Duodenal mucosa (tissue), 2 donors: ENCODE measurements around the gene SYNPR.

ENCODE experiments used
- H3K27ac ChIP-seq: one replicate; pipeline ENCODE4 v1.7.0; 2013; ENCODE audit warnings: low read depth, low read length
- H3K27me3 ChIP-seq, 2 donors: one replicate each; pipeline ENCODE4 v1.7.0; 2013; ENCODE audit warnings: low read length in 2 of 2, control low read depth in 1 of 2; ENCODE audit not compliant: insufficient read depth in 2 of 2, control insufficient read depth in 1 of 2
- H3K36me3 ChIP-seq, 2 donors: one replicate each; pipeline ENCODE4 v1.7.0; 2013; ENCODE audit warnings: low read length in 2 of 2, control low read depth in 1 of 2; ENCODE audit not compliant: insufficient read depth in 2 of 2, control insufficient read depth in 1 of 2
- H3K4me1 ChIP-seq, 2 donors: one replicate each; pipeline ENCODE4 v1.7.0; 2013; ENCODE audit warnings: low read length in 2 of 2, control low read depth in 1 of 2; ENCODE audit not compliant: insufficient read depth in 2 of 2, control insufficient read depth in 1 of 2
- H3K4me3 ChIP-seq, 2 donors: one replicate each; pipeline ENCODE4 v1.7.0; 2013; ENCODE audit warnings: low read length in 2 of 2, low read depth in 1 of 2
- H3K9ac ChIP-seq, 2 donors: one replicate each; pipeline ENCODE4 v1.7.0; 2013; ENCODE audit warnings: low read length in 2 of 2, low read depth in 1 of 2
- H3K9me3 ChIP-seq, 2 donors: one replicate each; pipeline ENCODE4 v1.7.0; 2013; ENCODE audit warnings: low read length in 2 of 2, control low read depth in 1 of 2; ENCODE audit not compliant: control insufficient read depth in 1 of 2

Gene SYNPR

DNA sequence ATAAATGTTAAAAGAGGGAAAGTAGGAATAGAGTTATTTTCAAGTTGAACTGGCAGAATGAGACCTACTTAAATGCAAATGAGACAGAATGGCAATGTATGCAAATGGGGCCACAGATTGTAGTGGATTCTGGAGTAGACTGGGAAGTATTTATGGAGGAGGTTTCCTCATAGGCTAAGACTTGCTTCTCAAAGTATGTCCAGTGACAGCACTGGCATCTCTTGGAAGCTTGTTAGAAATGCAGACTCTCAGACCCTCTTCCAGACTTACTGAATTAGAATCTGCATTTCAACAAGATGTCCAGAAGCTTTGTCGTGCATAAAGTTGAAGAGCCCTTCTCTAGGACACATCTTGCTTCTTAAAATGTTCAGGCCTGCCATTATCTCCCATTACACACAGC lies 306.6 kb downstream of the SYNPR start:
- H3K27me3 ChIP-seq: no peaks in the 10 kb centered on the region
- peaks cover 4 to 8% of the 10 kb centered on the region in 2 donors for H3K9me3 ChIP-seq
- no peak overlapping the region for H3K9ac ChIP-seq
- no peak overlapping the region for H3K27ac ChIP-seq
- no peak overlapping the region for H3K4me3 ChIP-seq
- H3K36me3 ChIP-seq: no peaks in the 10 kb centered on the region
- no peaks in the 10 kb centered on the region for H3K4me1 ChIP-seq

GRCh38 chr3:63585927-63586326 lies 307.8 kb downstream of the SYNPR start:
- Histone ChIP-seq H3K36me3 (no peaks in the 10 kb centered on the region), H3K27me3 (no peaks in the 10 kb centered on the region), H3K27ac (no peak overlapping the region), H3K4me3 (no peak overlapping the region), H3K9ac (no peak overlapping the region), H3K4me1 (no peaks in the 10 kb centered on the region), H3K9me3 (peaks cover 4 to 8% of the 10 kb centered on the region in 2 donors)

DNA sequence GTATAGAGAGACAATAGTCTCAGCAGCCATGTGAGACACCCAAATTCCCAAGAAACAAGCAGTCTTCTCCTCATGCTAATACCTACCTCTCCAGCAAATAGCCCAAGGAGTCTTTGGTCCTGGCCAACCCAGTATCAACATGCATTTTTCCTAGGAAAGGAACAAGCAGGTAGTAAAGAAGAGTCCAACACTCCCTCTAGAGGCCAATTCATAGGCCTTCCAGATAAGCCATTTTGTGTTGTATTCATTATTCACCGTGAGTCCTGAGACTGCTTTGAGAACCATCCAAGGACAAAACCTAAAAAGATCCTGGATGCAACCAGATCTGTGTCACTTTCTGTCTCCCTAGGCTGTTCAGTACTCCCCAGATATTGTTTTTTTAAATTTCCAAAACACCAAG lies 310.8 kb downstream of the SYNPR start:
- H3K9me3 ChIP-seq: peaks cover 4 to 8% of the 10 kb centered on the region in 2 donors
- H3K36me3 ChIP-seq: no peaks in the 10 kb centered on the region
- H3K27me3 ChIP-seq: no peaks in the 10 kb centered on the region
- H3K4me1 ChIP-seq: no peaks in the 10 kb centered on the region
- H3K4me3 ChIP-seq: no peak overlapping the region
- H3K27ac ChIP-seq: no peak overlapping the region
- no peak overlapping the region for H3K9ac ChIP-seq

DNA sequence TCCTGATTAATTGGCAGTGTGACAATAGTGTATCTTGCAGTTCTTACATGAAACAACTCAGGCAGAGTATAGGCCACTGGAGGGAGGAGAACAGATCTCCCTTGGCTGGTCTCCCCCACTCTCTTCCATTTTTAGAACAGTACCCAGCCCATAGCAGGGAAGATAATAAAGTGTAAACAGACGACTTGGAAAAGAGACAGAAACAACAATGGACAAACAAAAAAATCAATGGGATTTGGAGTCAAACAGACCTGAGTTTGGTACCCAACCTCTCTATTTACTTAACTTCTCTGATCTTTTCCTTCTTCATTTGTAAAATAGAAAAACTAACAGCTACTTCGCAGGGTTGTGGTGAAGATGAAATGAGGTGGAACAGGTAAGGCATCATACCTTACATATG lies 315.7 kb downstream of the SYNPR start:
- H3K27me3 ChIP-seq: no peaks in the 10 kb centered on the region
- H3K27ac ChIP-seq: no peak overlapping the region
- no peak overlapping the region for H3K9ac ChIP-seq
- no peaks in the 10 kb centered on the region for H3K36me3 ChIP-seq
- no peaks in the 10 kb centered on the region for H3K4me1 ChIP-seq
- no peak overlapping the region for H3K4me3 ChIP-seq
- H3K9me3 ChIP-seq: peaks cover 3 to 5% of the 10 kb centered on the region in 2 donors

DNA sequence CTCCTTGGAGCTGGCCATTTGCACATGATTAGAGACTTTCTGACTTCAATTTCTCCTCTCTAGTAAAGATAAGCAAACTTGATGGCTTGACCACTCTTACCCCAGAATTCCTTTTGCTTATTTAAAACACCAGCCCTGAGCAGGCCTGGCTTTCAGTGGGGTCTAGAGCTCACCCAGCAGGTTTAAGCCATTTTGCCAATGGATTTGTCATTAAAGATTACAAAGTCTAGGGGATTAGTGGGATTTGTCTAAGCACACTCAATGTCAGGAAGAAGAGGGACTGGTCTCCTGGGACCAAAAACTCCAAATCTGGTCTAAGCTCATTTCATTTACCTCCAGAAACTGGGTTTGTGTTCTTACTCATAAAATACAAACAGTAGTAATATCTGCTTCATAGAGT lies 317.1 kb downstream of the SYNPR start:
- Histone ChIP-seq H3K4me3 (no peak overlapping the region), H3K9ac (no peak overlapping the region), H3K27ac (no peak overlapping the region), H3K27me3 (no peaks in the 10 kb centered on the region), H3K9me3 (no peaks in the 10 kb centered on the region), H3K4me1 (no peaks in the 10 kb centered on the region), H3K36me3 (no peaks in the 10 kb centered on the region)

DNA sequence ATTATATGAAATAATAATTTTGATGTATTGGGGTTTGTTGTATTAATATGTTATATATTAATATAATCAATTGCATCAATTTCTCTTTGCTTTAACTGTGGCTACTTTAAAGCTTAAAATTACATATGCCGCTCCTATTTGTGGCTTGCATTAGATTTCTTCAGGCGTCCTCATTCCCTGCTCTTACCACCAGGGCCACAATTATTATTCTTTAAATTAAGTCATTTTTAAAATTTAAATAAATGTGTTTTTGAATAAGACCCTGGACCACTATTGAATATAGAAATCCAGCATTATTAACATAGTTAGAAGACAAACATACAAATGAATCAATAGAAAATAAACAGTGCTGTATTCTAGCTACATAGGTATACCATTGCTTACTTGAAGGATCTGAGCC lies 318.9 kb downstream of the SYNPR start:
- Histone ChIP-seq H3K27me3 (no peaks in the 10 kb centered on the region), H3K36me3 (no peaks in the 10 kb centered on the region), H3K9me3 (no peaks in the 10 kb centered on the region), H3K9ac (no peak overlapping the region), H3K4me3 (no peak overlapping the region), H3K4me1 (no peaks in the 10 kb centered on the region), H3K27ac (no peak overlapping the region)

DNA sequence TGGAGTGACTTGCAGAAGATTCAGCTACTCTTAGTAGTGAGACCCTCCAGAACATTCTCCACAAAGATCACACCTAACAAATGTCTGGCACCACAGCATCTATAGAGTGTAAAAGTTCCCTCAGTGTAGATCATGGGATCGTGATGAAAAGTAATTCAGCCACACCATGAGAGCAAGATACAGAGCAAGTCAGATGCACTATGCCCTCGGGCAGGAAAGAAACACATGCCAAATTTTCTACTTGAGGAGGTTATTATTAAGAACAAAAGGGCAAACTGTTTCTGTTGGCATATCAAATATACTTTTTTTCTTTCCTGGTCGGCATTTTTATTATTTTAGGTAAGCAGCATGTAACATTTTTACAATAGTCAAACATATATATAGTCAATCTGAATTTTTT lies 329.6 kb downstream of the SYNPR start:
- H3K4me3 ChIP-seq: no peak overlapping the region
- H3K27ac ChIP-seq: no peak overlapping the region
- H3K27me3 ChIP-seq: no peaks in the 10 kb centered on the region
- H3K4me1 ChIP-seq: no peaks in the 10 kb centered on the region
- H3K9me3 ChIP-seq: no peaks in the 10 kb centered on the region
- no peaks in the 10 kb centered on the region for H3K36me3 ChIP-seq
- no peak overlapping the region for H3K9ac ChIP-seq

DNA sequence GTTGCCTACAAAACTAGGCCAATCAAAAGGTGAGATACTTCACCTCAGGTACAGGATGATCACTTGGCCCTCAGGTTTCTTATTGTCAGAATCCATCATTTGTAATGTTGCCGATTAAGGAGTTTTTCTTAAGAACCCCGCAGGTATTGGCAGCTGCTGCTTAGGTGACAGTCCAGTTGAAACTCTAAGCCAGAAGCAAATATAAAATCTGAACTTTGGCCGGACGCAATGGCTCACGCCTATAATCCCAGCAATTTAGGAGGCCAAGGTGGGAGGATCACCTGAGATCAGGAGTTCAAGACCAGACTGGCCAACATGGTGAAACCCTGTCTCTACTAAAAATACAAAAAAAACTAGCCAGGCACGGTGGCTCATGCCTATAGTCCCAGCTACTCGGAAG lies 331.3 kb downstream of the SYNPR start:
- Histone ChIP-seq H3K9ac (no peak overlapping the region), H3K9me3 (no peaks in the 10 kb centered on the region)

GRCh38 chr3:63609834-63610233 lies 331.7 kb downstream of the SYNPR start:
- H3K9ac ChIP-seq: no peak overlapping the region
- H3K27me3 ChIP-seq: no peaks in the 10 kb centered on the region
- H3K4me3 ChIP-seq: no peak overlapping the region
- H3K27ac ChIP-seq: no peak overlapping the region
- no peaks in the 10 kb centered on the region for H3K4me1 ChIP-seq
- H3K9me3 ChIP-seq: no peaks in the 10 kb centered on the region
- H3K36me3 ChIP-seq: no peaks in the 10 kb centered on the region

More for the DNA sequence above, 331.3 kb downstream of the SYNPR start:
- Histone ChIP-seq H3K36me3 (no peaks in the 10 kb centered on the region), H3K27ac (no peak overlapping the region), H3K27me3 (no peaks in the 10 kb centered on the region), H3K4me1 (no peaks in the 10 kb centered on the region), H3K4me3 (no peak overlapping the region)

DNA sequence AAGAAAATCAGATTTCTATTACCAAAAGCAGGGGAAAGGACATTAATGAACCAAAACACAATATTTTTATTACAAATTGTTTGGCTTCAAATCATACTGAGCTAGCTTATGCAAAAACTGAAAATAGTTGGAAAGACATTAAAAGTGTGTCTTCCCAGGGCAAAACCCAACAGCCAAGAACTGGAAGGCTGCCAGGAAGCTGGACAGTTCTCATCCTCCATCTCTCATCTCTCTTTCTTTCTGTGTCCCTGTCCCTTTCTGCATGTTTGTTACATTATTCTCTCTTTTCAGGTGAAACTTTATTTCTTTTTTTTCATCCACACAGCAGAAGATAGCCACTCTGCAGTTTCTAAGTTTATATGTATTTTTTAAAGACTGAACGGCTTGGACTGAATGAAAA lies 333.3 kb downstream of the SYNPR start:
- Histone ChIP-seq H3K27me3 (no peaks in the 10 kb centered on the region), H3K9me3 (no peaks in the 10 kb centered on the region), H3K4me1 (no peaks in the 10 kb centered on the region), H3K36me3 (no peaks in the 10 kb centered on the region), H3K9ac (no peak overlapping the region), H3K27ac (no peak overlapping the region), H3K4me3 (no peak overlapping the region)

DNA sequence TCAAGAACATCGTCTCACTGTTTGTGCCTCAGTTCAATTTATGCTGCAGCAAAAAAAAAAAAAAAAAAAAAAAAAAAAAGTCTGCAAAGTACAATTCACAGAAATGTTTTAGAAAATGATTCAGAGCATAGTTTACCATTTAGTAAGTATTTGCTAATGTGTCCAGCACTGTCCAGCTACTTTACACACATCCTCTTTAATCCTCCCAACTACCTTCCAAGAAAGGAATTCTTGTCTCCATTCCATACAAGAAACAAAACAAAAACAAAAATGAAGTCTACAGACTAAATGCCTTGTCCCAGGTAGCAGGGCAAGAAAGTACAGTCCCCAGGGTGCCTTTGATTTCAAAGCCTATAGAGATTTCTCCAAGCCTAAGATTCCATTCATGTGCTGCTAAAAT lies 335.5 kb downstream of the SYNPR start:
- no peaks in the 10 kb centered on the region for H3K4me1 ChIP-seq
- H3K9me3 ChIP-seq: no peaks in the 10 kb centered on the region
- no peak overlapping the region for H3K27ac ChIP-seq
- H3K27me3 ChIP-seq: no peaks in the 10 kb centered on the region
- no peak overlapping the region for H3K9ac ChIP-seq
- H3K4me3 ChIP-seq: no peak overlapping the region
- H3K36me3 ChIP-seq: no peaks in the 10 kb centered on the region
